B cell (primary cell): ENCODE results near the gene IL1RAP. TPM values are rescaled to one million over a fixed set of nuclear protein-coding genes. Genes with fewer than 3 reads are reported as not detected.

ENCODE experiments used
- ATAC-seq: fragments of 200-7000 bp; cut with Tn5 transposase; one replicate; pipeline ENCODE4 v1.10.0; 2021; ENCODE audit warnings: low read depth, mild to moderate bottlenecking, moderate number of reproducible peaks, moderate library complexity
- CTCF ChIA-PET: fragments of 350-600 bp; sonication (Branson Sonifier 250); formaldehyde crosslinking; loops from one replicate; lab custom pipeline; 2021; ENCODE audit warnings: antibody characterized with exemption, inconsistent platforms; lab: Charles Lee
- POLR2A ChIA-PET: fragments of 350-600 bp; sonication (Branson Sonifier 250); formaldehyde crosslinking; loops from one replicate; lab custom pipeline; 2021; ENCODE audit warnings: antibody characterized with exemption; lab: Charles Lee
- DNase-seq: peaks from one replicate; pipeline ENCODE4 v3.0.0; 2013
- H2AFZ ChIP-seq: 2 replicates; pipeline ENCODE4 v1.6.1; 2012; ENCODE audit warnings: mild to moderate bottlenecking, low read depth, low read length; ENCODE audit not compliant: insufficient read depth, poor library complexity, severe bottlenecking
- H3K27ac ChIP-seq, 2 donors: 1 replicate in 1 of 2; 2 replicates in 1 of 2; pipeline ENCODE4 v1.5.1; 2012 to 2013; ENCODE audit warnings: low read length in 2 of 2, mild to moderate bottlenecking in 2 of 2, moderate library complexity in 1 of 2
- H3K27me3 ChIP-seq, 4 experiments: fragments of 200-600 bp in 1 of 4; sonication (generic) in 1 of 4; replicated peaks in 1 of 4; 1 replicate in 2 of 4; 2 replicates in 2 of 4; pipeline versions ENCODE4 v1.6.1 to v1.7.0; 2013 to 2016; ENCODE audit warnings: low read length in 3 of 4, mild to moderate bottlenecking in 2 of 4, mixed read lengths in 1 of 4, moderate library complexity in 1 of 4; ENCODE audit not compliant: insufficient read depth in 4 of 4, control insufficient read depth in 3 of 4; ENCODE audit errors: control extremely low read depth in 1 of 4
- H3K36me3 ChIP-seq, 2 experiments: replicated peaks in 1 of 2; 1 replicate in 1 of 2; 2 replicates in 1 of 2; pipeline versions ENCODE4 v1.6.1 to v1.7.1; 2013; ENCODE audit warnings: low read length in 1 of 2; ENCODE audit not compliant: insufficient read depth in 2 of 2, control insufficient read depth in 1 of 2; ENCODE audit errors: control extremely low read depth in 1 of 2, extremely low read depth in 1 of 2
- H3K4me1 ChIP-seq, 2 donors: fragments of 200-600 bp in 1 of 2; sonication (generic) in 1 of 2; 1 replicate in 1 of 2; 2 replicates in 1 of 2; pipeline versions ENCODE4 v1.5.1 to v1.6.1; 2013 to 2017; ENCODE audit warnings: low read length in 2 of 2; ENCODE audit not compliant: control insufficient read depth in 2 of 2, insufficient read depth in 2 of 2
- H3K4me2 ChIP-seq: replicated peaks from 2 replicates; pipeline ENCODE3; 2012; ENCODE audit warnings: mild to moderate bottlenecking, low read depth, low read length; ENCODE audit not compliant: poor library complexity, severe bottlenecking
- H3K4me3 ChIP-seq, 5 experiments: fragments of 200-600 bp in 1 of 5; sonication (generic) in 1 of 5; 1 replicate in 3 of 5; 2 replicates in 2 of 5; pipeline versions ENCODE4 v1.5.1 to v1.7.0; 2011 to 2016; ENCODE audit warnings: low read length in 4 of 5, mild to moderate bottlenecking in 4 of 5, low read depth in 2 of 5, control low read depth in 1 of 5, moderate library complexity in 1 of 5; ENCODE audit not compliant: insufficient read depth in 1 of 5; ENCODE audit errors: control extremely low read depth in 1 of 5, extremely low read depth in 1 of 5
- H3K79me2 ChIP-seq: fragments of 200-600 bp; sonication (generic); one replicate; pipeline ENCODE4 v1.6.0; 2016; ENCODE audit warnings: low read length; ENCODE audit not compliant: control insufficient read depth, insufficient read depth
- H3K9ac ChIP-seq: fragments of 200-600 bp; sonication (generic); 2 replicates; pipeline ENCODE4 v1.6.1; 2017; ENCODE audit warnings: mild to moderate bottlenecking, low read length, moderate library complexity
- H3K9me3 ChIP-seq, 3 donors: one replicate each; pipeline versions ENCODE4 v1.6.1 to v1.7.1; 2013; ENCODE audit warnings: low read length in 2 of 3; ENCODE audit not compliant: control insufficient read depth in 2 of 3, insufficient read depth in 1 of 3; ENCODE audit errors: control extremely low read depth in 1 of 3
- H4K20me1 ChIP-seq: 2 replicates; pipeline ENCODE4 v1.6.0; 2012; ENCODE audit warnings: mild to moderate bottlenecking, low read length; ENCODE audit not compliant: insufficient read depth, control insufficient read depth, poor library complexity, severe bottlenecking
- H3K27ac Mint-ChIP-seq: one replicate; pipeline ENCODE4 v1.8.0; 2021; ENCODE audit warnings: mixed read lengths
- H3K27me3 Mint-ChIP-seq: one replicate; pipeline ENCODE4 v1.8.0; 2021; ENCODE audit warnings: mixed read lengths
- H3K4me1 Mint-ChIP-seq: one replicate; pipeline ENCODE4 v1.8.0; 2021; ENCODE audit warnings: mixed read lengths
- H3K4me3 Mint-ChIP-seq: one replicate; pipeline ENCODE4 v1.8.0; 2021; ENCODE audit warnings: mixed read lengths
- H3K9me3 Mint-ChIP-seq: one replicate; pipeline ENCODE4 v1.8.0; 2022; ENCODE audit warnings: mixed read lengths; ENCODE audit not compliant: insufficient read depth
- EZH2 ChIP-seq: IDR thresholded peaks from 2 replicates; pipeline ENCODE4 v1.6.1; 2012; ENCODE audit warnings: borderline replicate concordance, low read depth, mild to moderate bottlenecking, moderate library complexity, low read length; ENCODE audit not compliant: insufficient read depth, poor library complexity, severe bottlenecking
- WGBS: methylation state at CpG from one replicate; pipeline ENCODE4 v1.1.5; 2013; ENCODE audit warnings: missing lambda C conversion rate; ENCODE audit not compliant: insufficient coverage; 5-methylcytosine and 5-hydroxymethylcytosine counted together
- intact Hi-C: fragments of 100-400 bp; cut with micrococcal nuclease; formaldehyde crosslinking; loops from one replicate; pipeline ENCODE4 v1.10.0; 2022
- polyA plus RNA-seq: library from polyadenylated mRNA; depleted of rRNA; stranded (reverse); fragments of >200 nt; gene quantifications from 2 replicates; pipeline ENCODE4 v1.2.3, GENCODE V29; 2012
- total RNA-seq, 2 donors: library from RNA; stranded (reverse); fragments of 120-200 nt in 1 of 2; gene quantifications; 1 replicate in 1 of 2; 2 replicates in 1 of 2; pipeline versions ENCODE4 v1.2.3 to v1.2.4, GENCODE V29; 2013 to 2022
- TF ChIP-seq, protein P1 (sequence below): fragments of 200-600 bp; IDR thresholded peaks from one replicate; pipeline ENCODE4 v1.8.0; 2022; ENCODE audit warnings: antibody characterized with exemption, mild to moderate bottlenecking

The IL1RAP gene
- total and polyA plus RNA-seq, 2 donors (not counting 1 experiment from before 2014, with no cell fraction given), result 2.3 to 11.5 TPM

DNA sequence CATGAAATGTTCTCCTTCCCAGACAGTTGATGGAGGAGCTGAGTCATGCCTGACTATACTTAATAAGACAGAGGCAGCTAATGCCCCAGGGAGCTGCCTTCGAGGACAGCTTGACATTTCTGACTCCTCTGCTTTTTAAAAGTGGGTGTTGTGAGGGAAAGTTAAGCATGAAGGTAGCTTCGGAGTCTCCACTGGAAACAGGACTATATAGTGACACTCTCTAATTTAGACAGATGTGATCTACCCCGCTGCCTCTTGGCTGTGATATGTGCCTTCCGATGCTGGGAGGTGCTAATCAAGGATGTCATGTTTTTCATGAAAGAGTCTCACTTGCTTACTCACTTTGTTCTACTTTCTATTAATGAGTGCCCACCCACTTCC, 72.7 kb downstream of the IL1RAP start:
- CTCF ChIA-PET, result no interaction called here
- no peaks in the 10 kb centered on the region for H3K9me3 Mint-ChIP-seq
- intact Hi-C loops, result loop anchor here (10.0 kb wide), 1 partner anchor 108 kb away; no protein-coding TSS in a partner anchor
- no peaks in the 10 kb centered on the region for H3K27me3 ChIP-seq
- peak overlapping the region; percentile 15 for H3K4me3 Mint-ChIP-seq
- H3K4me3 ChIP-seq, result no peak overlapping the region
- DNase-seq, result peak; percentile 30
- H3K4me2 ChIP-seq, result peak overlapping the region; percentile 15
- ATAC-seq, result peak; percentile 64
- H3K9ac ChIP-seq, result no peak overlapping the region
- no peak for TF ChIP-seq EZH2
- TF ChIP-seq, protein P1, sequence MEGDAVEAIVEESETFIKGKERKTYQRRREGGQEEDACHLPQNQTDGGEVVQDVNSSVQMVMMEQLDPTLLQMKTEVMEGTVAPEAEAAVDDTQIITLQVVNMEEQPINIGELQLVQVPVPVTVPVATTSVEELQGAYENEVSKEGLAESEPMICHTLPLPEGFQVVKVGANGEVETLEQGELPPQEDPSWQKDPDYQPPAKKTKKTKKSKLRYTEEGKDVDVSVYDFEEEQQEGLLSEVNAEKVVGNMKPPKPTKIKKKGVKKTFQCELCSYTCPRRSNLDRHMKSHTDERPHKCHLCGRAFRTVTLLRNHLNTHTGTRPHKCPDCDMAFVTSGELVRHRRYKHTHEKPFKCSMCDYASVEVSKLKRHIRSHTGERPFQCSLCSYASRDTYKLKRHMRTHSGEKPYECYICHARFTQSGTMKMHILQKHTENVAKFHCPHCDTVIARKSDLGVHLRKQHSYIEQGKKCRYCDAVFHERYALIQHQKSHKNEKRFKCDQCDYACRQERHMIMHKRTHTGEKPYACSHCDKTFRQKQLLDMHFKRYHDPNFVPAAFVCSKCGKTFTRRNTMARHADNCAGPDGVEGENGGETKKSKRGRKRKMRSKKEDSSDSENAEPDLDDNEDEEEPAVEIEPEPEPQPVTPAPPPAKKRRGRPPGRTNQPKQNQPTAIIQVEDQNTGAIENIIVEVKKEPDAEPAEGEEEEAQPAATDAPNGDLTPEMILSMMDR, result no peak
- no peaks in the 10 kb centered on the region for H3K9me3 ChIP-seq
- peaks cover 7 to 15% of the 10 kb centered on the region in 2 donors for H3K4me1 ChIP-seq
- H3K27ac ChIP-seq, result no peak overlapping the region
- no peaks in the 10 kb centered on the region for H4K20me1 ChIP-seq
- H3K4me1 Mint-ChIP-seq, result peaks cover 18% of the 10 kb centered on the region
- POLR2A ChIA-PET, result no interaction called here
- no peaks in the 10 kb centered on the region for H3K27me3 Mint-ChIP-seq
- no peak overlapping the region for H2AFZ ChIP-seq
- no peak overlapping the region for H3K27ac Mint-ChIP-seq
- WGBS, result 0% methylated on average over 1 of the region's 4 CpGs
- no peaks in the 10 kb centered on the region for H3K36me3 ChIP-seq
- no peaks in the 10 kb centered on the region for H3K79me2 ChIP-seq

GRCh38 chr3:190588570-190588969, 74.7 kb downstream of the IL1RAP start:
- ATAC-seq (no peak), DNase-seq (no peak)
- Mint-ChIP-seq H3K4me1 (peaks cover 18% of the 10 kb centered on the region), H3K27ac (no peak overlapping the region), H3K4me3 (no peak overlapping the region), H3K27me3 (no peaks in the 10 kb centered on the region), H3K9me3 (no peaks in the 10 kb centered on the region)
- no peaks in the 10 kb centered on the region for H3K36me3 ChIP-seq
- no peaks in the 10 kb centered on the region for H3K9me3 ChIP-seq
- H4K20me1 ChIP-seq, result no peaks in the 10 kb centered on the region
- no peak overlapping the region for H3K4me3 ChIP-seq
- WGBS, result no CpG with 5 or more reads among the region's 2 CpGs
- no peak overlapping the region for H2AFZ ChIP-seq
- ChIA-PET CTCF (no interaction called here), POLR2A (no interaction called here)
- TF ChIP-seq EZH2, result no peak
- TF ChIP-seq, protein P1, result no peak
- no peaks in the 10 kb centered on the region for H3K79me2 ChIP-seq
- no peak overlapping the region for H3K9ac ChIP-seq
- no peak overlapping the region for H3K4me2 ChIP-seq
- no peak overlapping the region for H3K27ac ChIP-seq
- no peaks in the 10 kb centered on the region for H3K27me3 ChIP-seq
- peaks cover 7 to 15% of the 10 kb centered on the region in 2 donors for H3K4me1 ChIP-seq
- intact Hi-C loops, result loop anchor here (1.0 to 10.0 kb wide), 2 partner anchors 23 to 106 kb away; no protein-coding TSS in a partner anchor
